ENCODE results near the gene GRAMD4. TPM values are rescaled to one million over a fixed set of nuclear protein-coding genes. Genes with fewer than 3 reads are reported as not detected.

The GRAMD4 gene
- 12.2 and 20.4 TPM in 2 replicates for total RNA-seq

DNA sequence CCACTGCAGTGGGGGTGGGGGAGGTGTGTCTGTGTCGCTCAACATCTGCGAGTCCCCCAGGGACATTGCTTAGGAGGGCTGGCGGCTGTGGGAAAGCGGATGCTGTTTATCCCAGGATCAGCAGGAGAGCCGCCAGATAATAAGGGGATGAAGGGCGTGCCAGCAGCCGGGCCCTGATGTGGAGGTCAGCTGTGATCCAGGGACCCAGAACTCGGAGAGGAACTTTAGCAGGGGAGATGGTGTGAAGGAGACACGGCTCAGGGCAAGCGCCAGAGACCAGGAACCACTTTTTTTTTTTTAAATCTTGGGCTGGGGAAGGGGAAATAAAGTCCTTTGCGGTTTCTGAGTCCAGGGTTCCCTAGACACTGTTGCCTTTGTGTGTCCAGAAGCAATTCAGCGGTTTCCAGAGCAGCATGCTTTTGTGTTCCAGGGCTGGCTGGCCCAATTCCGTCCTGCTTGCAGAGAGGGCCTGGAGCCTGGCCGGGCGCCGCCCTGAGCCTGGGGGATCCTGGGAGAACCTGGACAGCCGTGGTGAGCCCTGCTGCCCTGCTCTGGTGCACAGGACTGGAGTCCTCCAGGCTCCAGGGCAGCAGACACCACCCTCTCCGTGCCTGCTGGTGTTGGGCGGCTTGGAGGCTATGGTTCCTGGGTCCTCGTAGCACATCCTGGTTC lies at the start of gene GRAMD4:
TSS of gene GRAMD4 (plus strand) at position 557 of the 672 bp plus-strand sequence. CDS start 6,414 bp downstream, outside the sequence.

Other genes starting within 250 kb of the GRAMD4 start
- 78.5 and 135 TPM in 2 replicates for gene CELSR1, start 82.8 kb upstream of the GRAMD4 start, total RNA-seq
- gene CERK, start 117.9 kb downstream of the GRAMD4 start, total RNA-seq = 22.4 and 24.5 TPM in 2 replicates
- 35.3 and 40.0 TPM in 2 replicates for gene TBC1D22A, start 142.3 kb downstream of the GRAMD4 start, total RNA-seq

All from placental epithelial cell (primary cell).